HEK293 (cell line): ENCODE measurements around the gene SMARCD2.

Source experiments
- CTCF ChIA-PET: fragments of 350-600 bp; formaldehyde crosslinking; extraction: SDS; loops from one replicate; lab custom pipeline; 2021; ENCODE audit warnings: antibody characterized with exemption; lab: Yijun Ruan, JAX
- POLR2A ChIA-PET: fragments of 300-600 bp; formaldehyde crosslinking; extraction: SDS; loops from one replicate; lab custom pipeline; 2020; ENCODE audit warnings: antibody characterized with exemption, inconsistent platforms; lab: Yijun Ruan, JAX
- H3K27ac ChIP-seq: fragments of 200-500 bp; sonication (Bioruptor generic); 2 replicates; pipeline ENCODE4 v1.5.1; 2014; ENCODE audit warnings: low read depth, low read length, control low read depth, inconsistent platforms; ENCODE audit errors: extremely low read depth
- H3K36me3 ChIP-seq, 2 experiments: fragments of 200-500 bp in 1 of 2; sonication (Bioruptor generic) in 1 of 2; 1 replicate in 1 of 2; 2 replicates in 1 of 2; pipeline ENCODE4 v1.5.1; 2014 to 2017; ENCODE audit warnings: inconsistent platforms in 2 of 2, low read length in 2 of 2; ENCODE audit not compliant: control insufficient read depth in 2 of 2, insufficient read depth in 1 of 2
- H3K4me1 ChIP-seq: fragments of 200-500 bp; sonication (Bioruptor generic); 2 replicates; pipeline ENCODE4 v1.5.1; 2014; ENCODE audit warnings: mild to moderate bottlenecking, low read length, inconsistent platforms; ENCODE audit not compliant: control insufficient read depth, insufficient read depth
- H3K4me3 ChIP-seq: 2 replicates; pipeline ENCODE4 v1.5.1; 2011; ENCODE audit warnings: low read depth, mild to moderate bottlenecking, control low read depth, low read length, moderate library complexity
- H3K9me3 ChIP-seq: fragments of 200-500 bp; sonication (Bioruptor generic); 2 replicates; pipeline ENCODE4 v1.5.1; 2014; ENCODE audit warnings: low read depth, low read length, inconsistent platforms; ENCODE audit not compliant: control insufficient read depth, insufficient read depth
- GLIS1 ChIP-seq: fragments of 450-650 bp; formaldehyde crosslinking; IDR thresholded peaks from 2 replicates; pipeline ENCODE4 v1.5.1; 2016; ENCODE audit warnings: missing biosample characterization, missing genetic modification characterization
- HOXD13 ChIP-seq: sonication (generic); formaldehyde crosslinking; IDR thresholded peaks from 2 replicates; pipeline ENCODE4 v1.8.0; 2022; ENCODE audit warnings: missing genetic modification reagents, borderline replicate concordance
- KLF8 ChIP-seq: fragments of 450-650 bp; formaldehyde crosslinking; IDR thresholded peaks from 2 replicates; pipeline ENCODE4 v1.5.1; 2016; ENCODE audit warnings: missing biosample characterization, missing genetic modification characterization
- SP7 ChIP-seq: fragments of 450-650 bp; formaldehyde crosslinking; IDR thresholded peaks from 2 replicates; pipeline ENCODE4 v1.5.1; 2016; ENCODE audit warnings: missing biosample characterization, missing genetic modification characterization
- ZBTB17 ChIP-seq: fragments of 450-650 bp; formaldehyde crosslinking; IDR thresholded peaks from 2 replicates; pipeline ENCODE4 v1.5.1; 2016; ENCODE audit warnings: missing biosample characterization, missing genetic modification characterization
- ZBTB20 ChIP-seq: fragments of 450-650 bp; formaldehyde crosslinking; IDR thresholded peaks from 2 replicates; pipeline ENCODE4 v1.5.1; 2016; ENCODE audit warnings: missing biosample characterization, missing genetic modification characterization
- ZBTB8A ChIP-seq: fragments of 450-650 bp; formaldehyde crosslinking; IDR thresholded peaks from 2 replicates; pipeline ENCODE4 v1.5.1; 2016; ENCODE audit warnings: missing biosample characterization, missing genetic modification characterization
- ZNF121 ChIP-seq: fragments of 450-650 bp; formaldehyde crosslinking; IDR thresholded peaks from 2 replicates; pipeline ENCODE4 v1.5.1; 2016; ENCODE audit warnings: missing biosample characterization, missing genetic modification characterization
- ZNF133 ChIP-seq: fragments of 450-650 bp; formaldehyde crosslinking; IDR thresholded peaks from 2 replicates; pipeline ENCODE4 v1.5.1; 2016; ENCODE audit warnings: missing biosample characterization, missing genetic modification characterization
- ZNF157 ChIP-seq: fragments of 450-650 bp; formaldehyde crosslinking; IDR thresholded peaks from 2 replicates; pipeline ENCODE4 v1.5.1; 2016; ENCODE audit warnings: missing biosample characterization, missing genetic modification characterization
- ZNF239 ChIP-seq: fragments of 450-650 bp; formaldehyde crosslinking; IDR thresholded peaks from 2 replicates; pipeline ENCODE4 v1.5.1; 2016; ENCODE audit warnings: missing biosample characterization, missing genetic modification characterization
- ZNF391 ChIP-seq: fragments of 450-650 bp; formaldehyde crosslinking; IDR thresholded peaks from 2 replicates; pipeline ENCODE4 v1.5.1; 2016; ENCODE audit warnings: low read depth, missing biosample characterization, missing genetic modification characterization, borderline replicate concordance
- ZNF394 ChIP-seq: fragments of 450-650 bp; formaldehyde crosslinking; IDR thresholded peaks from 2 replicates; pipeline ENCODE4 v1.5.1; 2016; ENCODE audit warnings: missing biosample characterization, missing genetic modification characterization, mild to moderate bottlenecking, moderate library complexity, borderline replicate concordance
- ZNF398 ChIP-seq: fragments of 450-650 bp; formaldehyde crosslinking; IDR thresholded peaks from 2 replicates; pipeline ENCODE4 v1.5.1; 2017; ENCODE audit warnings: missing biosample characterization, missing genetic modification characterization
- ZNF433 ChIP-seq: fragments of 450-650 bp; formaldehyde crosslinking; IDR thresholded peaks from 2 replicates; pipeline ENCODE4 v1.5.1; 2016; ENCODE audit warnings: missing biosample characterization, missing genetic modification characterization, low read depth
- ZSCAN30 ChIP-seq: fragments of 450-650 bp; IDR thresholded peaks from 2 replicates; pipeline ENCODE4 v1.5.1; 2018; ENCODE audit warnings: missing biosample characterization, mild to moderate bottlenecking, missing genetic modification characterization, moderate library complexity
- TF ChIP-seq, protein P1 (sequence below): fragments of 450-650 bp; formaldehyde crosslinking; IDR thresholded peaks from 2 replicates; pipeline ENCODE4 v1.5.1; 2016; ENCODE audit warnings: missing biosample characterization, missing genetic modification characterization
- TF ChIP-seq, protein P2 (sequence below): fragments of 450-650 bp; formaldehyde crosslinking; IDR thresholded peaks from 2 replicates; pipeline ENCODE4 v1.5.1; 2016; ENCODE audit warnings: missing biosample characterization, missing genetic modification characterization, low read depth
- TF ChIP-seq, protein P3 (sequence below): fragments of 450-650 bp; formaldehyde crosslinking; conservative IDR thresholded peaks from 2 replicates; pipeline ENCODE4 v1.5.1; 2016; ENCODE audit warnings: low read depth, missing biosample characterization, missing genetic modification characterization
- TF ChIP-seq, protein P4 (sequence below): fragments of 450-650 bp; formaldehyde crosslinking; IDR thresholded peaks from 2 replicates; pipeline ENCODE4 v1.5.1; 2016; ENCODE audit warnings: missing biosample characterization, missing genetic modification characterization

Gene SMARCD2

GRCh38 chr17:63835167-63835720, 7.2 kb downstream of the SMARCD2 start:
- TF ChIP-seq ZNF133 (tag by site-specific recombination) (no peak), GLIS1 (peak; percentile 31; the same call in 1 of the 2 replicates), ZBTB17 (peak; percentile 21; the same call in 1 of the 2 replicates), ZNF239 (tag by site-specific recombination) (no peak), ZNF157 (tag by site-specific recombination) (no peak), ZNF433 (no peak), ZNF121 (tag by site-specific recombination) (peak; percentile 72), KLF8 (tag by site-specific recombination) (no peak)
- TF ChIP-seq, protein P1, sequence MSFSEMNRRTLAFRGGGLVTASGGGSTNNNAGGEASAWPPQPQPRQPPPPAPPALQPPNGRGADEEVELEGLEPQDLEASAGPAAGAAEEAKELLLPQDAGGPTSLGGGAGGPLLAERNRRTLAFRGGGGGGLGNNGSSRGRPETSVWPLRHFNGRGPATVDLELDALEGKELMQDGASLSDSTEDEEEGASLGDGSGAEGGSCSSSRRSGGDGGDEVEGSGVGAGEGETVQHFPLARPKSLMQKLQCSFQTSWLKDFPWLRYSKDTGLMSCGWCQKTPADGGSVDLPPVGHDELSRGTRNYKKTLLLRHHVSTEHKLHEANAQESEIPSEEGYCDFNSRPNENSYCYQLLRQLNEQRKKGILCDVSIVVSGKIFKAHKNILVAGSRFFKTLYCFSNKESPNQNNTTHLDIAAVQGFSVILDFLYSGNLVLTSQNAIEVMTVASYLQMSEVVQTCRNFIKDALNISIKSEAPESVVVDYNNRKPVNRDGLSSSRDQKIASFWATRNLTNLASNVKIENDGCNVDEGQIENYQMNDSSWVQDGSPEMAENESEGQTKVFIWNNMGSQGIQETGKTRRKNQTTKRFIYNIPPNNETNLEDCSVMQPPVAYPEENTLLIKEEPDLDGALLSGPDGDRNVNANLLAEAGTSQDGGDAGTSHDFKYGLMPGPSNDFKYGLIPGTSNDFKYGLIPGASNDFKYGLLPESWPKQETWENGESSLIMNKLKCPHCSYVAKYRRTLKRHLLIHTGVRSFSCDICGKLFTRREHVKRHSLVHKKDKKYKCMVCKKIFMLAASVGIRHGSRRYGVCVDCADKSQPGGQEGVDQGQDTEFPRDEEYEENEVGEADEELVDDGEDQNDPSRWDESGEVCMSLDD (tag by site-specific recombination) = no peak
- TF ChIP-seq, protein P2, sequence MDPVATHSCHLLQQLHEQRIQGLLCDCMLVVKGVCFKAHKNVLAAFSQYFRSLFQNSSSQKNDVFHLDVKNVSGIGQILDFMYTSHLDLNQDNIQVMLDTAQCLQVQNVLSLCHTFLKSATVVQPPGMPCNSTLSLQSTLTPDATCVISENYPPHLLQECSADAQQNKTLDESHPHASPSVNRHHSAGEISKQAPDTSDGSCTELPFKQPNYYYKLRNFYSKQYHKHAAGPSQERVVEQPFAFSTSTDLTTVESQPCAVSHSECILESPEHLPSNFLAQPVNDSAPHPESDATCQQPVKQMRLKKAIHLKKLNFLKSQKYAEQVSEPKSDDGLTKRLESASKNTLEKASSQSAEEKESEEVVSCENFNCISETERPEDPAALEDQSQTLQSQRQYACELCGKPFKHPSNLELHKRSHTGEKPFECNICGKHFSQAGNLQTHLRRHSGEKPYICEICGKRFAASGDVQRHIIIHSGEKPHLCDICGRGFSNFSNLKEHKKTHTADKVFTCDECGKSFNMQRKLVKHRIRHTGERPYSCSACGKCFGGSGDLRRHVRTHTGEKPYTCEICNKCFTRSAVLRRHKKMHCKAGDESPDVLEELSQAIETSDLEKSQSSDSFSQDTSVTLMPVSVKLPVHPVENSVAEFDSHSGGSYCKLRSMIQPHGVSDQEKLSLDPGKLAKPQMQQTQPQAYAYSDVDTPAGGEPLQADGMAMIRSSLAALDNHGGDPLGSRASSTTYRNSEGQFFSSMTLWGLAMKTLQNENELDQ (tag by site-specific recombination) = no peak
- ChIA-PET CTCF (interaction anchor here (0.5 to 3.0 kb wide), 23 partner anchors 8 to 437 kb away, joined by 3 to 18 read pairs (median 5); partner anchors contain the start of gene PSMC5), POLR2A (interaction anchor here (0.7 to 2.7 kb wide), 3 partner anchors 8 to 62 kb away, joined by 4 to 10 read pairs (median 5); partner anchors contain the start of genes CCDC47, DDX42 and PSMC5)
- Histone ChIP-seq H3K4me3 (no peak overlapping the region), H3K27ac (no peak overlapping the region), H3K9me3 (no peaks in the 10 kb centered on the region), H3K4me1 (peaks cover 10% of the 10 kb centered on the region), H3K36me3 (peaks cover 41 to 82% of the 10 kb centered on the region in 2 experiments)

GRCh38 chr17:63834431-63835166, 7.9 kb downstream of the SMARCD2 start:
- CTCF ChIA-PET = interaction anchor here (0.6 to 3.0 kb wide), 30 partner anchors 8 to 437 kb away, joined by 3 to 18 read pairs (median 4); partner anchors contain the start of genes CCDC47, DDX42 and PSMC5
- 0 out of 2 replicates have a peak overlapping the region, but pooled peaks have one; percentile 1 for H3K27ac ChIP-seq
- POLR2A ChIA-PET = interaction anchor here (0.5 to 2.7 kb wide), 6 partner anchors 8 to 1201 kb away, joined by 3 to 10 read pairs (median 3); partner anchors contain the start of genes CCDC47, DDX42 and PSMC5
- no peaks in the 10 kb centered on the region for H3K9me3 ChIP-seq
- no peak overlapping the region for H3K4me3 ChIP-seq
- peaks cover 45 to 88% of the 10 kb centered on the region in 2 experiments for H3K36me3 ChIP-seq
- peaks cover 7% of the 10 kb centered on the region for H3K4me1 ChIP-seq
- TF ChIP-seq HOXD13 (CRISPR knock-in tag) = no peak
- TF ChIP-seq ZNF398 (tag by site-specific recombination) = no peak
- TF ChIP-seq SP7 (tag by site-specific recombination) = peak; percentile 25; the same call in 1 of the 2 replicates
- 0 out of 2 replicates have a peak, but pooled peaks have one; percentile 27 for TF ChIP-seq ZBTB20
- TF ChIP-seq ZNF394 (tag by site-specific recombination) = peak; percentile 22; the same call in 1 of the 2 replicates
- TF ChIP-seq ZNF391 = peak; percentile 31; the same call in 1 of the 2 replicates
- TF ChIP-seq, protein P3, sequence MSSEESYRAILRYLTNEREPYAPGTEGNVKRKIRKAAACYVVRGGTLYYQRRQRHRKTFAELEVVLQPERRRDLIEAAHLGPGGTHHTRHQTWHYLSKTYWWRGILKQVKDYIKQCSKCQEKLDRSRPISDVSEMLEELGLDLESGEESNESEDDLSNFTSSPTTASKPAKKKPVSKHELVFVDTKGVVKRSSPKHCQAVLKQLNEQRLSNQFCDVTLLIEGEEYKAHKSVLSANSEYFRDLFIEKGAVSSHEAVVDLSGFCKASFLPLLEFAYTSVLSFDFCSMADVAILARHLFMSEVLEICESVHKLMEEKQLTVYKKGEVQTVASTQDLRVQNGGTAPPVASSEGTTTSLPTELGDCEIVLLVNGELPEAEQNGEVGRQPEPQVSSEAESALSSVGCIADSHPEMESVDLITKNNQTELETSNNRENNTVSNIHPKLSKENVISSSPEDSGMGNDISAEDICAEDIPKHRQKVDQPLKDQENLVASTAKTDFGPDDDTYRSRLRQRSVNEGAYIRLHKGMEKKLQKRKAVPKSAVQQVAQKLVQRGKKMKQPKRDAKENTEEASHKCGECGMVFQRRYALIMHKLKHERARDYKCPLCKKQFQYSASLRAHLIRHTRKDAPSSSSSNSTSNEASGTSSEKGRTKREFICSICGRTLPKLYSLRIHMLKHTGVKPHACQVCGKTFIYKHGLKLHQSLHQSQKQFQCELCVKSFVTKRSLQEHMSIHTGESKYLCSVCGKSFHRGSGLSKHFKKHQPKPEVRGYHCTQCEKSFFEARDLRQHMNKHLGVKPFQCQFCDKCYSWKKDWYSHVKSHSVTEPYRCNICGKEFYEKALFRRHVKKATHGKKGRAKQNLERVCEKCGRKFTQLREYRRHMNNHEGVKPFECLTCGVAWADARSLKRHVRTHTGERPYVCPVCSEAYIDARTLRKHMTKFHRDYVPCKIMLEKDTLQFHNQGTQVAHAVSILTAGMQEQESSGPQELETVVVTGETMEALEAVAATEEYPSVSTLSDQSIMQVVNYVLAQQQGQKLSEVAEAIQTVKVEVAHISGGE = no peak
- peak; percentile 53; the same call in 1 of the 2 replicates for TF ChIP-seq ZSCAN30 (tag by site-specific recombination)
- TF ChIP-seq ZBTB8A (tag by site-specific recombination) = peak; percentile 59; the same call in 1 of the 2 replicates
- TF ChIP-seq, protein P4, sequence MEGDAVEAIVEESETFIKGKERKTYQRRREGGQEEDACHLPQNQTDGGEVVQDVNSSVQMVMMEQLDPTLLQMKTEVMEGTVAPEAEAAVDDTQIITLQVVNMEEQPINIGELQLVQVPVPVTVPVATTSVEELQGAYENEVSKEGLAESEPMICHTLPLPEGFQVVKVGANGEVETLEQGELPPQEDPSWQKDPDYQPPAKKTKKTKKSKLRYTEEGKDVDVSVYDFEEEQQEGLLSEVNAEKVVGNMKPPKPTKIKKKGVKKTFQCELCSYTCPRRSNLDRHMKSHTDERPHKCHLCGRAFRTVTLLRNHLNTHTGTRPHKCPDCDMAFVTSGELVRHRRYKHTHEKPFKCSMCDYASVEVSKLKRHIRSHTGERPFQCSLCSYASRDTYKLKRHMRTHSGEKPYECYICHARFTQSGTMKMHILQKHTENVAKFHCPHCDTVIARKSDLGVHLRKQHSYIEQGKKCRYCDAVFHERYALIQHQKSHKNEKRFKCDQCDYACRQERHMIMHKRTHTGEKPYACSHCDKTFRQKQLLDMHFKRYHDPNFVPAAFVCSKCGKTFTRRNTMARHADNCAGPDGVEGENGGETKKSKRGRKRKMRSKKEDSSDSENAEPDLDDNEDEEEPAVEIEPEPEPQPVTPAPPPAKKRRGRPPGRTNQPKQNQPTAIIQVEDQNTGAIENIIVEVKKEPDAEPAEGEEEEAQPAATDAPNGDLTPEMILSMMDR = peak; percentile 98
